Liver (tissue), 9 donors: ENCODE measurements around the gene STAT6. TPM values are rescaled to one million over a fixed set of nuclear protein-coding genes. Genes with fewer than 3 reads are reported as not detected.

ENCODE experiments used
- DNase-seq: peaks from one replicate; pipeline ENCODE4 v3.0.0-alpha.2; 2017; ENCODE audit warnings: low spot score
- H3K27ac ChIP-seq, 2 donors: one replicate each; pipeline ENCODE4 v1.7.0; 2013; ENCODE audit warnings: inconsistent platforms in 2 of 2, low read length in 2 of 2, control low read depth in 1 of 2, low read depth in 1 of 2, mild to moderate bottlenecking in 1 of 2
- H3K27me3 ChIP-seq, 4 donors: one replicate each; pipeline versions ENCODE4 v1.6.1 to v1.7.0; 2013; ENCODE audit warnings: low read length in 3 of 4, inconsistent platforms in 1 of 4, mild to moderate bottlenecking in 1 of 4, moderate library complexity in 1 of 4; ENCODE audit not compliant: control insufficient read depth in 4 of 4, insufficient read depth in 4 of 4
- H3K36me3 ChIP-seq, 4 donors: one replicate each; pipeline versions ENCODE4 v1.6.1 to v1.7.0; 2013; ENCODE audit warnings: low read length in 3 of 4, mild to moderate bottlenecking in 3 of 4, low read depth in 1 of 4, moderate library complexity in 1 of 4; ENCODE audit not compliant: control insufficient read depth in 4 of 4, insufficient read depth in 3 of 4
- H3K4me1 ChIP-seq, 4 donors: one replicate each; pipeline versions ENCODE4 v1.6.1 to v1.7.0; 2013; ENCODE audit warnings: low read length in 3 of 4, mild to moderate bottlenecking in 3 of 4, moderate library complexity in 1 of 4; ENCODE audit not compliant: control insufficient read depth in 4 of 4, insufficient read depth in 4 of 4
- H3K4me3 ChIP-seq, 3 donors: one replicate each; pipeline versions ENCODE4 v1.6.1 to v1.7.0; 2013; ENCODE audit warnings: low read length in 3 of 3, control low read depth in 1 of 3, low read depth in 1 of 3, mild to moderate bottlenecking in 1 of 3
- H3K9ac ChIP-seq, 2 donors: one replicate each; pipeline ENCODE4 v1.7.0; 2013; ENCODE audit warnings: low read length in 2 of 2, mild to moderate bottlenecking in 2 of 2, moderate library complexity in 2 of 2, control low read depth in 1 of 2, low read depth in 1 of 2
- H3K9me3 ChIP-seq, 4 donors: one replicate each; pipeline versions ENCODE4 v1.6.1 to v1.7.0; 2013; ENCODE audit warnings: low read length in 3 of 4; ENCODE audit not compliant: control insufficient read depth in 4 of 4
- EGR1 ChIP-seq, 2 donors: IDR thresholded peaks; 2 replicates each; pipeline ENCODE4 v1.6.1; 2016 to 2018; ENCODE audit warnings: antibody characterized with exemption in 2 of 2, low read depth in 2 of 2
- FOXA1 ChIP-seq: IDR thresholded peaks from 2 replicates; pipeline ENCODE4 v1.6.1; 2016; ENCODE audit warnings: antibody characterized with exemption
- FOXA2 ChIP-seq: IDR thresholded peaks from 2 replicates; pipeline ENCODE4 v1.6.1; 2016; ENCODE audit warnings: antibody characterized with exemption
- GABPA ChIP-seq, 2 donors: IDR thresholded peaks in 1 of 2; conservative IDR thresholded peaks in 1 of 2; 2 replicates each; pipeline ENCODE4 v1.6.1; 2016; ENCODE audit warnings: antibody characterized with exemption in 2 of 2, mild to moderate bottlenecking in 1 of 2, moderate library complexity in 1 of 2
- HNF4A ChIP-seq, 2 donors: conservative IDR thresholded peaks; 2 replicates each; pipeline ENCODE4 v1.6.1; 2016; ENCODE audit warnings: antibody characterized with exemption in 2 of 2, mild to moderate bottlenecking in 2 of 2
- HNF4G ChIP-seq: IDR thresholded peaks from 2 replicates; pipeline ENCODE4 v1.6.1; 2016; ENCODE audit warnings: antibody characterized with exemption
- JUND ChIP-seq, 2 donors: IDR thresholded peaks; 2 replicates each; pipeline ENCODE4 v1.6.1; 2016; ENCODE audit warnings: antibody characterized with exemption in 2 of 2
- NR2F2 ChIP-seq: IDR thresholded peaks from 2 replicates; pipeline ENCODE4 v1.6.1; 2016; ENCODE audit warnings: antibody characterized with exemption
- RAD21 ChIP-seq, 2 donors: IDR thresholded peaks; 2 replicates each; pipeline ENCODE4 v1.6.1; 2016; ENCODE audit warnings: antibody characterized with exemption in 2 of 2, mild to moderate bottlenecking in 2 of 2
- RXRA ChIP-seq, 2 donors: IDR thresholded peaks; 2 replicates each; pipeline ENCODE4 v1.6.1; 2017 to 2018; ENCODE audit warnings: antibody characterized with exemption in 2 of 2, mild to moderate bottlenecking in 1 of 2
- SP1 ChIP-seq: IDR thresholded peaks from 2 replicates; pipeline ENCODE4 v1.6.1; 2018; ENCODE audit warnings: antibody characterized with exemption, mild to moderate bottlenecking
- TAF1 ChIP-seq: conservative IDR thresholded peaks from 2 replicates; pipeline ENCODE4 v1.6.1; 2016; ENCODE audit warnings: antibody characterized with exemption, mild to moderate bottlenecking
- YY1 ChIP-seq: IDR thresholded peaks from 2 replicates; pipeline ENCODE4 v1.6.1; 2016; ENCODE audit warnings: antibody characterized with exemption, mild to moderate bottlenecking
- WGBS: extraction: QIAGEN DNeasy Blood & Tissue Kit; methylation state at CpG from one replicate; pipeline ENCODE4 v1.1.7; 2013; 5-methylcytosine and 5-hydroxymethylcytosine counted together
- polyA plus RNA-seq, 2 donors: library from polyadenylated mRNA; stranded (reverse) in 1 of 2; unstranded in 1 of 2; fragments of 200-250 nt in 1 of 2; fragments of >200 nt in 1 of 2; fragmentation: Nextera tagmentation in 1 of 2; extraction: Ambion mirVana in 1 of 2; gene quantifications; one replicate each; pipeline versions ENCODE4 v1.2.1 to v1.2.3, GENCODE V29; 2013 to 2015
- total RNA-seq, 2 donors: library from RNA; depleted of rRNA; stranded (reverse); fragments of >200 nt; gene quantifications; one replicate each; pipeline ENCODE4 v1.2.3, GENCODE V29; 2014
- TF ChIP-seq, protein P1 (sequence below): fragments of 150-350 bp; IDR thresholded peaks from 2 replicates; pipeline ENCODE4 v1.5.1; 2017; ENCODE audit warnings: improper control_type of control experiment, low read depth, low read length; ENCODE audit not compliant: missing input control
- TF ChIP-seq, protein P2 (sequence below): IDR thresholded peaks from 2 replicates; pipeline ENCODE4 v1.6.1; 2016; ENCODE audit warnings: antibody characterized with exemption
- TF ChIP-seq, protein P3 (sequence below): IDR thresholded peaks from 2 replicates; pipeline ENCODE4 v1.6.1; 2016; ENCODE audit warnings: antibody characterized with exemption
- TF ChIP-seq, protein P4 (sequence below): IDR thresholded peaks from 2 replicates; pipeline ENCODE4 v1.6.1; 2016; ENCODE audit warnings: antibody characterized with exemption
- TF ChIP-seq, protein P5 (sequence below): IDR thresholded peaks from 2 replicates; pipeline ENCODE4 v1.6.1; 2016; ENCODE audit warnings: antibody characterized with exemption, mild to moderate bottlenecking
- donor health status: healthy.
- donor health status: healthy.
- donor health status: healthy.
- donor health status: healthy.
- donor health status: healthy.

STAT6 gene
- total and polyA plus RNA-seq, 4 donors = 27.4 to 57.4 (median 43.6) TPM

DNA sequence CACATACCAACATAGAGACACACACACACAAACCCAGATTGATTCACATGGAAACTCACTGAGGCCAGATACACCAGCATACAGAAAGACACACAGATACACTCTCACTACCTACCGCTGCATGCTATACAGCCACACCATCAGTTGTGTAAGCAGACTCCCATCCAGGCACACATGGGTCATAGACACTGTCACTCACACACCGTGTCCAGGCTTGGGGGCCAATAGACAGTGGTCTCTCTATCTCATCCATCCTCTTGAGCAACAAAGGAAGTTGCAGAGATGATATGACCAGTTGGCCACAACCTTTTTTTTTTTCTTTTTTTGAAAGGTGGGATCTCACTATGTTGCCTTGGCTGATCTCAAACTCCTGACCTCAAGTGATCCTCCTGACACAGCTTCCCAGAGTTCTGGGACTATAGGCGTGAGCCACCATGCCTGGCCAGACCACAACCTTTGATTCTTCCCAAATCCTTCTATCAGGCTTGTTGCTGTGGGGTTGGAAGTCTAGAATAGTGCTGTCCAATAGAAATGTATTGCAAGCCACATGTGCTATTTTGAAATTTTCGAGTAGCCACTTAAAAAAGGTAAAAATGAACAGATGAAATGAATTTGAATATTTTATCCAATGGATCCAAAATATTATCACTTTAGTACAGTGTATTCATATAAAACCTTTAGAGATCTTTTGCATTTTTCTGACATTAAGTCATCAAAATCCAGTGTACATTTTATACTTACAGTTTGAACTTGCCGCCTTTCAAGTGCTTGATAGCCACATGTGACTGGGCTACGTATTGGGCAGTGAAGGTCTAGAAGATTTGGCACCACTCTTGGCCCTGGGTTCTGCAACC lies 28.9 kb upstream of the STAT6 start:
- DNase-seq = no peak

More for the DNA sequence above, 28.9 kb upstream of the STAT6 start:
- Histone ChIP-seq H3K36me3 (peaks cover 17 to 38% (median 30%) of the 10 kb centered on the region in 4 donors), H3K4me3 (no peak overlapping the region), H3K27me3 (no peaks in the 10 kb centered on the region), H3K9ac (no peak overlapping the region), H3K9me3 (no peaks in the 10 kb centered on the region), H3K4me1 (peaks cover 25 to 72% (median 56%) of the 10 kb centered on the region in 4 donors), H3K27ac (peak overlapping the region; percentile 63 to 93)
- TF ChIP-seq HNF4A (conservative IDR thresholded peaks at IDR 0.05) (no peak), RXRA (IDR thresholded peaks at IDR 0.05) (no peak), SP1 (no peak), EGR1 (IDR thresholded peaks at IDR 0.05; ENCODE audit: low read depth in 2 of 2) (no peak), GABPA (IDR thresholded peaks at IDR 0.05 in 1 of 2, conservative IDR thresholded peaks at IDR 0.05 in 1 of 2) (no peak), RAD21 (IDR thresholded peaks at IDR 0.05) (no peak), NR2F2 (no peak), HNF4G (no peak), YY1 (no peak), FOXA2 (no peak), FOXA1 (no peak), TAF1 (no peak), JUND (IDR thresholded peaks at IDR 0.05) (no peak)
- TF ChIP-seq, protein P1, sequence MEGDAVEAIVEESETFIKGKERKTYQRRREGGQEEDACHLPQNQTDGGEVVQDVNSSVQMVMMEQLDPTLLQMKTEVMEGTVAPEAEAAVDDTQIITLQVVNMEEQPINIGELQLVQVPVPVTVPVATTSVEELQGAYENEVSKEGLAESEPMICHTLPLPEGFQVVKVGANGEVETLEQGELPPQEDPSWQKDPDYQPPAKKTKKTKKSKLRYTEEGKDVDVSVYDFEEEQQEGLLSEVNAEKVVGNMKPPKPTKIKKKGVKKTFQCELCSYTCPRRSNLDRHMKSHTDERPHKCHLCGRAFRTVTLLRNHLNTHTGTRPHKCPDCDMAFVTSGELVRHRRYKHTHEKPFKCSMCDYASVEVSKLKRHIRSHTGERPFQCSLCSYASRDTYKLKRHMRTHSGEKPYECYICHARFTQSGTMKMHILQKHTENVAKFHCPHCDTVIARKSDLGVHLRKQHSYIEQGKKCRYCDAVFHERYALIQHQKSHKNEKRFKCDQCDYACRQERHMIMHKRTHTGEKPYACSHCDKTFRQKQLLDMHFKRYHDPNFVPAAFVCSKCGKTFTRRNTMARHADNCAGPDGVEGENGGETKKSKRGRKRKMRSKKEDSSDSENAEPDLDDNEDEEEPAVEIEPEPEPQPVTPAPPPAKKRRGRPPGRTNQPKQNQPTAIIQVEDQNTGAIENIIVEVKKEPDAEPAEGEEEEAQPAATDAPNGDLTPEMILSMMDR = no peak
- TF ChIP-seq, protein P2, sequence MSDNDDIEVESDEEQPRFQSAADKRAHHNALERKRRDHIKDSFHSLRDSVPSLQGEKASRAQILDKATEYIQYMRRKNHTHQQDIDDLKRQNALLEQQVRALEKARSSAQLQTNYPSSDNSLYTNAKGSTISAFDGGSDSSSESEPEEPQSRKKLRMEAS = no peak
- TF ChIP-seq, protein P3, sequence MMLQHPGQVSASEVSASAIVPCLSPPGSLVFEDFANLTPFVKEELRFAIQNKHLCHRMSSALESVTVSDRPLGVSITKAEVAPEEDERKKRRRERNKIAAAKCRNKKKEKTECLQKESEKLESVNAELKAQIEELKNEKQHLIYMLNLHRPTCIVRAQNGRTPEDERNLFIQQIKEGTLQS = no peak
- TF ChIP-seq, protein P4, sequence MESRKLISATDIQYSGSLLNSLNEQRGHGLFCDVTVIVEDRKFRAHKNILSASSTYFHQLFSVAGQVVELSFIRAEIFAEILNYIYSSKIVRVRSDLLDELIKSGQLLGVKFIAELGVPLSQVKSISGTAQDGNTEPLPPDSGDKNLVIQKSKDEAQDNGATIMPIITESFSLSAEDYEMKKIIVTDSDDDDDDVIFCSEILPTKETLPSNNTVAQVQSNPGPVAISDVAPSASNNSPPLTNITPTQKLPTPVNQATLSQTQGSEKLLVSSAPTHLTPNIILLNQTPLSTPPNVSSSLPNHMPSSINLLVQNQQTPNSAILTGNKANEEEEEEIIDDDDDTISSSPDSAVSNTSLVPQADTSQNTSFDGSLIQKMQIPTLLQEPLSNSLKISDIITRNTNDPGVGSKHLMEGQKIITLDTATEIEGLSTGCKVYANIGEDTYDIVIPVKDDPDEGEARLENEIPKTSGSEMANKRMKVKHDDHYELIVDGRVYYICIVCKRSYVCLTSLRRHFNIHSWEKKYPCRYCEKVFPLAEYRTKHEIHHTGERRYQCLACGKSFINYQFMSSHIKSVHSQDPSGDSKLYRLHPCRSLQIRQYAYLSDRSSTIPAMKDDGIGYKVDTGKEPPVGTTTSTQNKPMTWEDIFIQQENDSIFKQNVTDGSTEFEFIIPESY = no peak
- TF ChIP-seq, protein P5, sequence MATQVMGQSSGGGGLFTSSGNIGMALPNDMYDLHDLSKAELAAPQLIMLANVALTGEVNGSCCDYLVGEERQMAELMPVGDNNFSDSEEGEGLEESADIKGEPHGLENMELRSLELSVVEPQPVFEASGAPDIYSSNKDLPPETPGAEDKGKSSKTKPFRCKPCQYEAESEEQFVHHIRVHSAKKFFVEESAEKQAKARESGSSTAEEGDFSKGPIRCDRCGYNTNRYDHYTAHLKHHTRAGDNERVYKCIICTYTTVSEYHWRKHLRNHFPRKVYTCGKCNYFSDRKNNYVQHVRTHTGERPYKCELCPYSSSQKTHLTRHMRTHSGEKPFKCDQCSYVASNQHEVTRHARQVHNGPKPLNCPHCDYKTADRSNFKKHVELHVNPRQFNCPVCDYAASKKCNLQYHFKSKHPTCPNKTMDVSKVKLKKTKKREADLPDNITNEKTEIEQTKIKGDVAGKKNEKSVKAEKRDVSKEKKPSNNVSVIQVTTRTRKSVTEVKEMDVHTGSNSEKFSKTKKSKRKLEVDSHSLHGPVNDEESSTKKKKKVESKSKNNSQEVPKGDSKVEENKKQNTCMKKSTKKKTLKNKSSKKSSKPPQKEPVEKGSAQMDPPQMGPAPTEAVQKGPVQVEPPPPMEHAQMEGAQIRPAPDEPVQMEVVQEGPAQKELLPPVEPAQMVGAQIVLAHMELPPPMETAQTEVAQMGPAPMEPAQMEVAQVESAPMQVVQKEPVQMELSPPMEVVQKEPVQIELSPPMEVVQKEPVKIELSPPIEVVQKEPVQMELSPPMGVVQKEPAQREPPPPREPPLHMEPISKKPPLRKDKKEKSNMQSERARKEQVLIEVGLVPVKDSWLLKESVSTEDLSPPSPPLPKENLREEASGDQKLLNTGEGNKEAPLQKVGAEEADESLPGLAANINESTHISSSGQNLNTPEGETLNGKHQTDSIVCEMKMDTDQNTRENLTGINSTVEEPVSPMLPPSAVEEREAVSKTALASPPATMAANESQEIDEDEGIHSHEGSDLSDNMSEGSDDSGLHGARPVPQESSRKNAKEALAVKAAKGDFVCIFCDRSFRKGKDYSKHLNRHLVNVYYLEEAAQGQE = no peak
- 67% methylated on average over 6 of the region's 6 CpGs for WGBS
